Choroid plexus epithelial cell (primary cell): ENCODE measurements around the gene NAGPA.

Source experiments
- DNase-seq: peaks from one replicate; pipeline ENCODE4 v3.0.0-alpha.2; 2010; ENCODE audit warnings: low read depth
- H3K4me3 ChIP-seq: 2 replicates; pipeline ENCODE4 v1.5.1; 2011; ENCODE audit warnings: low read depth, mild to moderate bottlenecking, control low read depth, low read length, moderate library complexity
- TF ChIP-seq, protein P1 (sequence below): conservative IDR thresholded peaks from 2 replicates; pipeline ENCODE4 v1.5.1; 2011; ENCODE audit warnings: low read depth, mild to moderate bottlenecking, control low read depth, inconsistent platforms, low read length, moderate library complexity

The NAGPA gene

DNA sequence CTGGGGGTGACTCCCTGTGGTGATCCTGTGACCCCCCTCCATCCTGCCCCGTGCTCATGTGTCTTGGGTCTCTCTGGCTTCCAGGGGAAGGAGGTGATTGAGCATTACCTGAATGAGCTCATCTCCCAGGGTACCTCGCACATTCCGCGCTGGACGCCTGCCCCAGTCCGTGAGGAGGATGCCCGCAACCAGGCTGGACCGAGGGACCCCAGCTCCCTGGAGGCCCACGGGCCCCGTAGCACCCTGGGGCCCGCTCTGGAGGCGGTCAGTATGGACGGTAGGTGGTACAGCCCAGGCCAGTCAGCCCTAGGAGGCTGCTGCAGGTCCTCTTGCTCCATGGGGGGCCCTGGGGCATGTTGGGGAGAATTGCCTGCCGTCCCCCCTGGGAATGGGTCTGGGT lies 42.0 kb downstream of the NAGPA start:
- TF ChIP-seq, protein P1, sequence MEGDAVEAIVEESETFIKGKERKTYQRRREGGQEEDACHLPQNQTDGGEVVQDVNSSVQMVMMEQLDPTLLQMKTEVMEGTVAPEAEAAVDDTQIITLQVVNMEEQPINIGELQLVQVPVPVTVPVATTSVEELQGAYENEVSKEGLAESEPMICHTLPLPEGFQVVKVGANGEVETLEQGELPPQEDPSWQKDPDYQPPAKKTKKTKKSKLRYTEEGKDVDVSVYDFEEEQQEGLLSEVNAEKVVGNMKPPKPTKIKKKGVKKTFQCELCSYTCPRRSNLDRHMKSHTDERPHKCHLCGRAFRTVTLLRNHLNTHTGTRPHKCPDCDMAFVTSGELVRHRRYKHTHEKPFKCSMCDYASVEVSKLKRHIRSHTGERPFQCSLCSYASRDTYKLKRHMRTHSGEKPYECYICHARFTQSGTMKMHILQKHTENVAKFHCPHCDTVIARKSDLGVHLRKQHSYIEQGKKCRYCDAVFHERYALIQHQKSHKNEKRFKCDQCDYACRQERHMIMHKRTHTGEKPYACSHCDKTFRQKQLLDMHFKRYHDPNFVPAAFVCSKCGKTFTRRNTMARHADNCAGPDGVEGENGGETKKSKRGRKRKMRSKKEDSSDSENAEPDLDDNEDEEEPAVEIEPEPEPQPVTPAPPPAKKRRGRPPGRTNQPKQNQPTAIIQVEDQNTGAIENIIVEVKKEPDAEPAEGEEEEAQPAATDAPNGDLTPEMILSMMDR: no peak

DNA sequence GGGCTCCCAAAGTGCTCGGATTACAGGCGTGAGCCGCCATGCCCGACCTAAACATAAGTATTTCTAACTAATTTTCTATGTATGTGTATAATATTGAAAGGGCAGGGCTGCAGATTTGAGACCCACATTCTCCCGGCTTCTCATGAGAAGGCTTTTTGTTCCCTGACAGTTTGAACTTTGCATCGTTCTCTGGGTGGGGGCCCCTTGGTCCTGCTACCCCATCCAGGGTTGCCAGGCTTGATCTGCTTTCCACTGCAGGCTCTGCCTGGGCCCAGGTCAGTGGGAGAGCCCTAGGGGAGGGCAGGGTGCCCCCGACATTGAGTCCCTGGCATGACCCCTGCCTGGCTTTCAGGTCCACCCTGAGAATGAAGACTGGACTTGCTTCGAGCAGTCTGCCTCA lies 43.3 kb downstream of the NAGPA start:
- TF ChIP-seq, protein P1: no peak
- no peak overlapping the region for H3K4me3 ChIP-seq
- DNase-seq: no peak

More for the DNA sequence above, 42.0 kb downstream of the NAGPA start:
- DNase-seq: no peak
- no peak overlapping the region for H3K4me3 ChIP-seq

DNA sequence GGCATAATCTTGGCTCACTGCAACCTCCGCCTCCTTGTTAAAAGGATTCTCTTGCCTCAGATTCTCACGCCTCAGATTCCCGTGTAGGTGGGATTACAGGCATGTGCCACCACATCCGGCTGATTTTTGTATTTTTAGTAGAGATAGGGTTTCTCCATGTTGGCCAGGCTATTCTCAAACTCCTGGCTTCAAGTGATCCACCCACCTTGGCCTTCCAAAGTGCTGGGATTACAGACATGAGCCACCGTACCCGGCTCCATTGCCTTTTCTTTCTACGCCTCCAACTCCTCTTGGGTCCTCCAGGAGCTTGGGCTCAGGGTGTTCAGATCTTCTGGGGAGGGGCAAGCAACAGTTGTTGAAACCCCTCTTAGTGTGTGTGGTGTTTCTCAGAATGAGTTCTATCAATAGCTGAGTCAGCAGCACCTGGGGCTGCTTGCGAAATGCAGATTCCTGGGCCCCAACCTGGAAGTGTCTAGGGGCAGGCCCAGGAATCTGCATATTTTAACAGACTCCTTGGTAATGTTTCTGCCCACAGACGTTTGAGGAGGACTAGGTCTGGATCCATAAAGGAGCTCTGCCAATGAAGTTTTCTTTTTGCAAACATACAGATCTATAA lies 44.2 kb downstream of the NAGPA start:
- H3K4me3 ChIP-seq: no peak overlapping the region
- DNase-seq: no peak
- TF ChIP-seq, protein P1: no peak

DNA sequence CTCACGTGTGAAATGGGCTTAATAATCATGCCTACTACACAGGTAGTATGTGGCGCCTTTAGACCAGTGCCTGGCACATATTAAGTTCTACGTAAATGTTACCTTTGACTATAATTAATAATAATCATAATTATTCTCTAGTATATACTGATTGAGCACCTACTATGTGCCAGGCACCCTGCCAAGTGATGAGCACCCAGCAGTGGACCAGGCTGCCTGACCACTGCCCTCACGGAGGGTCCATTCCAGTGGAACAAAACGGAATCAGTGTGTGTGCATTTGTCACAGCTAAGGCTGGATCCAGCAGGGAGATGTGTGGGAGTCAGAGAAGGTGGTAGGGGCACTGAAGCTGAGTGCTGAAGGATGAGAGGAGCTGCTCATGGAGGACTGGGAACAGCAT lies 45.1 kb downstream of the NAGPA start:
- H3K4me3 ChIP-seq: no peak overlapping the region
- TF ChIP-seq, protein P1: no peak
- DNase-seq: no peak

DNA sequence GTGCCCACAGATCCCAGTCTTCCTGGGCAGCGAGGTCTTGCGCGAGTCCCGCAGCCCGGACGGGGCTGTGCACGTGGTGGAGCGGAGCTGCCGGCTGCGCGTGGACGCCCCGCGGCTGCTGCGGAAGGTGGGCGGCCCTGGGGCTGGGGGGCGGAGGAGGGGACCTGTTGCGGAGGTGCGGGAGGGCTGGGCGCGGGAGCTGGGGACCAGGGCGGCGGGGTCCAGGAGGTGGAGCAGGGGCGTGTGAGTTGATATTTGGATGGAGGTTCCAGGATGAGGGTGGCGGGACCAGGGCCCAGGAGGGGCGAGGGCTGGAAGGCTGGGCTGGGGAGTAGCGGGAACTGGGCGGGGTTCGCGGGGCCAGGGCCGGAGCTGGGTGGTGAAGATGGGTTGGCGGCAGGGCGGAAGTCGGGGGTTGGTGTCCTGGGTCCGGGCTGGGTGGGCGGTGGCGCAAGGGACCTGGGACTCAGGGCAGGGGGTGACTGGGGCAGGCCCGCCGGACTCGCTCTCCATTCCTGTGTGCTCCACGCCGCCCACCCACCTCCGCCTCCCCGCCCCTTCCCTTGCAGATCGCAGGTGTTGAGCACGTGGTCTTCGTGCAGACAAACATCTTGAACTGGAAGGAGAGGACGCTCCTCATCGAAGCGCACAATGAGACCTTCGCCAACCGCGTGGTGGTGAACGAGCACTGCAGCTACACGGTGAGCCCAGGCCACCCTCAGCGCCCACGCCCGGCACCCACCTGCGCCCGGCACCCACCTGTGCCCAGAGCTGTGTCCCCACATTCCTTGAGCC lies 46.0 kb downstream of the NAGPA start:
- no peak for DNase-seq
- TF ChIP-seq, protein P1: no peak
- no peak overlapping the region for H3K4me3 ChIP-seq

DNA sequence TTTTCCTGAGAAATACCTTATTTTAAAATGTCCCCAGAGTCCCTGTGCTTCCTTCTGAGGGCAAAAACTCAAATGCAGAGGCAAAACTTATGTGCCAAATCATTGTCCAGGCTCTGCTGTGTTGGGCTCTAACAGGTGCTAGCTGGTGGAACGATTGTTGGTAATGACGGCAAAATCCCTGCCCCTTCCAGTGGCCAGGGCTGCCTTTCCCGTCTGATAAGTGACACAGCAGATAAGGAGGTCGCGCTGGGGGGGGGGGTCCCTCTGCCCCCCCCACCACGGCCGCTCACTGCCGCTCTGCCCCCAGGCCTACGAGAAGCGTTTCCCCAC lies 46.5 kb downstream of the NAGPA start:
- no peak for DNase-seq
- TF ChIP-seq, protein P1: no peak
- H3K4me3 ChIP-seq: no peak overlapping the region
